Upper lobe of left lung (tissue), 4 donors: ENCODE results near the gene PIK3R6.

ENCODE experiments used
- CTCF ChIP-seq, 6 experiments: fragments of 450-650 bp in 4 of 6; fragments of 200-600 bp in 2 of 6; sonication (generic) in 2 of 6; IDR thresholded peaks; one replicate each; pipeline ENCODE4 v1.5.1; 2016 to 2019; ENCODE audit warnings: antibody characterized with exemption in 6 of 6
- EP300 ChIP-seq, 4 donors: sonication (generic); formaldehyde crosslinking; IDR thresholded peaks; one replicate each; pipeline ENCODE4 v1.5.1; 2017; ENCODE audit warnings: antibody characterized with exemption in 4 of 4, control low read depth in 2 of 4
- POLR2AphosphoS5 ChIP-seq, 2 donors: sonication (generic); formaldehyde crosslinking; IDR thresholded peaks; one replicate each; pipeline ENCODE4 v1.5.1; 2017; ENCODE audit warnings: antibody characterized with exemption in 2 of 2

GRCh38 chr17:8884336-8884990, 17.0 kb upstream of the PIK3R6 start:
- TF ChIP-seq EP300 (IDR thresholded peaks at IDR 0.05), result no peak
- TF ChIP-seq CTCF (IDR thresholded peaks at IDR 0.05), result no peak
- TF ChIP-seq POLR2AphosphoS5 (IDR thresholded peaks at IDR 0.05), result no peak
